SK-N-SH treated with all-trans-retinoic acid at 6 μM for 48 hours (cell line): ENCODE results near the gene ELOVL6.

Source experiments
- ATAC-seq: fragments of 200-7000 bp; cut with Tn5 transposase; 3 replicates; pipeline ENCODE4 v1.9.1; 2020; ENCODE audit warnings: mild to moderate bottlenecking, moderate library complexity
- ARNTL ChIP-seq: fragments of 450-650 bp; formaldehyde crosslinking; IDR thresholded peaks from 2 replicates; pipeline ENCODE4 v1.5.0; 2020; ENCODE audit warnings: low read depth, mild to moderate bottlenecking, moderate library complexity, borderline replicate concordance
- BACH2 ChIP-seq: fragments of 250-450 bp; sonication (Bioruptor Pico); IDR thresholded peaks from 2 replicates; pipeline ENCODE4 v1.9.0; 2021; ENCODE audit warnings: mild to moderate bottlenecking, borderline replicate concordance
- ESRRG ChIP-seq: fragments of 250-450 bp; sonication (Bioruptor Pico); IDR thresholded peaks from 2 replicates; pipeline ENCODE4 v1.6.1; 2021; ENCODE audit warnings: mild to moderate bottlenecking
- ISL1 ChIP-seq: fragments of 250-450 bp; sonication (Bioruptor Pico); IDR thresholded peaks from 2 replicates; pipeline ENCODE4 v2.1.2; 2022; ENCODE audit warnings: mild to moderate bottlenecking, moderate library complexity
- OSR1 ChIP-seq: fragments of 250-450 bp; sonication (Bioruptor Pico); IDR thresholded peaks from 2 replicates; pipeline ENCODE4 v1.8.0; 2022; ENCODE audit warnings: moderate library complexity, mild to moderate bottlenecking, inconsistent platforms
- PPARA ChIP-seq: fragments of 250-450 bp; sonication (Bioruptor Pico); IDR thresholded peaks from 2 replicates; pipeline ENCODE4 v1.5.0; 2020; ENCODE audit warnings: mild to moderate bottlenecking, borderline replicate concordance
- RARB ChIP-seq: fragments of 250-450 bp; sonication (Bioruptor Pico); IDR thresholded peaks from 2 replicates; pipeline ENCODE4 v1.8.0; 2021; ENCODE audit warnings: mild to moderate bottlenecking, moderate library complexity
- SNAI2 ChIP-seq: fragments of 250-450 bp; sonication (Bioruptor Pico); IDR thresholded peaks from 2 replicates; pipeline ENCODE4 v1.5.0; 2020; ENCODE audit warnings: mild to moderate bottlenecking, moderate library complexity
- TCF4 ChIP-seq: fragments of 250-450 bp; sonication (Bioruptor Pico); IDR thresholded peaks from 2 replicates; pipeline ENCODE4 v1.8.0; 2021; ENCODE audit warnings: mild to moderate bottlenecking, moderate library complexity, borderline replicate concordance
- TOX ChIP-seq: fragments of 250-450 bp; sonication (Bioruptor Pico); IDR thresholded peaks from 2 replicates; pipeline ENCODE4 v1.8.0; 2021; ENCODE audit warnings: mild to moderate bottlenecking, moderate library complexity, borderline replicate concordance
- ZC3H10 ChIP-seq: fragments of 250-450 bp; sonication (Bioruptor Pico); IDR thresholded peaks from 2 replicates; pipeline ENCODE4 v1.5.1; 2021; ENCODE audit warnings: mild to moderate bottlenecking, moderate library complexity
- ZFP3 ChIP-seq: fragments of 250-450 bp; sonication (Bioruptor Pico); IDR thresholded peaks from 2 replicates; pipeline ENCODE4 v1.5.0; 2020; ENCODE audit warnings: mild to moderate bottlenecking, moderate library complexity
- ZFP30 ChIP-seq: fragments of 450-650 bp; formaldehyde crosslinking; IDR thresholded peaks from 2 replicates; pipeline ENCODE4 v1.5.0; 2022; ENCODE audit warnings: mild to moderate bottlenecking, moderate library complexity
- ZNF565 ChIP-seq: fragments of 450-650 bp; formaldehyde crosslinking; conservative IDR thresholded peaks from 2 replicates; pipeline ENCODE4 v1.5.0; 2020; ENCODE audit warnings: low read depth, mild to moderate bottlenecking, moderate library complexity
- ZNF70 ChIP-seq: fragments of 450-650 bp; formaldehyde crosslinking; IDR thresholded peaks from 2 replicates; pipeline ENCODE4 v1.5.0; 2020; ENCODE audit warnings: mild to moderate bottlenecking, moderate library complexity
- ZNF8 ChIP-seq: fragments of 450-650 bp; formaldehyde crosslinking; IDR thresholded peaks from 2 replicates; pipeline ENCODE4 v1.5.0; 2020; ENCODE audit warnings: mild to moderate bottlenecking, moderate library complexity
- TF ChIP-seq, protein P1 (sequence below): fragments of 250-450 bp; sonication (Bioruptor Pico); IDR thresholded peaks from 2 replicates; pipeline ENCODE4 v1.8.0; 2020; ENCODE audit warnings: mild to moderate bottlenecking, moderate library complexity, borderline replicate concordance
- TF ChIP-seq, protein P2 (sequence below): fragments of 250-450 bp; sonication (Bioruptor Pico); IDR thresholded peaks from 2 replicates; pipeline ENCODE4 v1.8.0; 2021; ENCODE audit warnings: low read depth, mild to moderate bottlenecking, moderate library complexity, borderline replicate concordance
- TF ChIP-seq, protein P3 (sequence below): fragments of 250-450 bp; sonication (Bioruptor Pico); IDR thresholded peaks from 2 replicates; pipeline ENCODE4 v1.5.1; 2020; ENCODE audit warnings: low read depth, mild to moderate bottlenecking, moderate library complexity
- TF ChIP-seq, protein P4 (sequence below): fragments of 250-450 bp; sonication (Bioruptor Pico); IDR thresholded peaks from 2 replicates; pipeline ENCODE4 v1.5.1; 2021; ENCODE audit warnings: mild to moderate bottlenecking, moderate library complexity
- TF ChIP-seq, protein P5 (sequence below): fragments of 250-450 bp; sonication (Bioruptor Pico); IDR thresholded peaks from 2 replicates; pipeline ENCODE4 v1.5.0; 2020; ENCODE audit warnings: mild to moderate bottlenecking, moderate library complexity

The ELOVL6 gene

DNA sequence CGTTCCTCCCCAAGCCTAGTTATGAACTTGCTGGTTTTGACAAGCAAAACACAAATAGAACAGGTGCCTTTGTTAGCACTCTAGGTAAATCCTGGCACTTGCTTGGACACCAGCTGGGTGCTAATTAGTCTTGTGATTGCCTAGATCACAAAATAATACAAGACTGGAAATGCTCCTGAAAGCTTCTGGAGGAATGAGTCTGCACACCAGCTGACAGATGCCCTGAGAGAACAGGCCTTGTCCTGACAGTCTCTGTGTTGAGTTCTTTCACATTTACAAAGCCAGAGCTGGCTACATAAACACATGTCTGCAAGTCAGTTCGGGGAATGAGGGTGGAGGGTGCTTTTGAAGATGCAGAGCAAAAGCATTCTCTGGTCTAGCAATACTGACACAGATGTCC, 93.8 kb downstream of the ELOVL6 start:
- ATAC-seq: no peak
- TF ChIP-seq TOX: no peak
- TF ChIP-seq SNAI2 (CRISPR knock-in tag): no peak
- TF ChIP-seq ZNF70 (CRISPR knock-in tag): no peak
- no peak for TF ChIP-seq ZNF8
- no peak for TF ChIP-seq BACH2 (CRISPR knock-in tag)
- TF ChIP-seq PPARA (CRISPR knock-in tag): no peak
- TF ChIP-seq ZFP30 (CRISPR knock-in tag): no peak
- TF ChIP-seq RARB (CRISPR knock-in tag): no peak
- TF ChIP-seq OSR1 (CRISPR knock-in tag): no peak
- no peak for TF ChIP-seq ZC3H10 (CRISPR knock-in tag)
- TF ChIP-seq, protein P1, sequence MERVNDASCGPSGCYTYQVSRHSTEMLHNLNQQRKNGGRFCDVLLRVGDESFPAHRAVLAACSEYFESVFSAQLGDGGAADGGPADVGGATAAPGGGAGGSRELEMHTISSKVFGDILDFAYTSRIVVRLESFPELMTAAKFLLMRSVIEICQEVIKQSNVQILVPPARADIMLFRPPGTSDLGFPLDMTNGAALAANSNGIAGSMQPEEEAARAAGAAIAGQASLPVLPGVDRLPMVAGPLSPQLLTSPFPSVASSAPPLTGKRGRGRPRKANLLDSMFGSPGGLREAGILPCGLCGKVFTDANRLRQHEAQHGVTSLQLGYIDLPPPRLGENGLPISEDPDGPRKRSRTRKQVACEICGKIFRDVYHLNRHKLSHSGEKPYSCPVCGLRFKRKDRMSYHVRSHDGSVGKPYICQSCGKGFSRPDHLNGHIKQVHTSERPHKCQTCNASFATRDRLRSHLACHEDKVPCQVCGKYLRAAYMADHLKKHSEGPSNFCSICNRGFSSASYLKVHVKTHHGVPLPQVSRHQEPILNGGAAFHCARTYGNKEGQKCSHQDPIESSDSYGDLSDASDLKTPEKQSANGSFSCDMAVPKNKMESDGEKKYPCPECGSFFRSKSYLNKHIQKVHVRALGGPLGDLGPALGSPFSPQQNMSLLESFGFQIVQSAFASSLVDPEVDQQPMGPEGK: no peak

DNA sequence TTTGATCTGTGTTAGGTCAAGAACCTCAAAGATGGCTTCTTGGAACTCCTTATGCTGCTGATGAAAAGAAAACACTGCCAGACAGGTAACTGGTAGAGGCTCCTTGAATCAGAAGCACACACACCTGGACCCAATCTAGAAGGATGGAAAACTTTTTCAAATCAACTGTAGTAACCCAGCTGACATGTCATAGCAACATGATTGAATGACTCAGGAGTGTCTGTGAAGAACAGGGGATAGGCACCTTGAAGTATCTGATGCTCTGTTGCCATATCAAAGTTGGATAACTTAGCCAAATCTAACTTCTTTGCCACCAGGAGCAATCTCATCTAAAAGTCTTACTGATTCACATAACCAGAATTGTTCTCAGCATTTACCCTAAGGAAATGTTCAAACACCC, 98.8 kb downstream of the ELOVL6 start:
- ATAC-seq: no peak

More for the DNA sequence above, 98.8 kb downstream of the ELOVL6 start:
- TF ChIP-seq, protein P1: no peak
- TF ChIP-seq ISL1 (CRISPR knock-in tag) (no peak), TCF4 (CRISPR knock-in tag) (no peak), OSR1 (CRISPR knock-in tag) (no peak), ARNTL (CRISPR knock-in tag) (no peak), ZFP3 (CRISPR knock-in tag) (no peak), RARB (CRISPR knock-in tag) (no peak), ZNF565 (no peak), TOX (no peak), BACH2 (CRISPR knock-in tag) (no peak), ZC3H10 (CRISPR knock-in tag) (no peak), ZFP30 (CRISPR knock-in tag) (no peak), ZNF8 (no peak), PPARA (CRISPR knock-in tag) (no peak), ZNF70 (CRISPR knock-in tag) (no peak), ESRRG (CRISPR knock-in tag) (no peak)
- TF ChIP-seq, protein P2, sequence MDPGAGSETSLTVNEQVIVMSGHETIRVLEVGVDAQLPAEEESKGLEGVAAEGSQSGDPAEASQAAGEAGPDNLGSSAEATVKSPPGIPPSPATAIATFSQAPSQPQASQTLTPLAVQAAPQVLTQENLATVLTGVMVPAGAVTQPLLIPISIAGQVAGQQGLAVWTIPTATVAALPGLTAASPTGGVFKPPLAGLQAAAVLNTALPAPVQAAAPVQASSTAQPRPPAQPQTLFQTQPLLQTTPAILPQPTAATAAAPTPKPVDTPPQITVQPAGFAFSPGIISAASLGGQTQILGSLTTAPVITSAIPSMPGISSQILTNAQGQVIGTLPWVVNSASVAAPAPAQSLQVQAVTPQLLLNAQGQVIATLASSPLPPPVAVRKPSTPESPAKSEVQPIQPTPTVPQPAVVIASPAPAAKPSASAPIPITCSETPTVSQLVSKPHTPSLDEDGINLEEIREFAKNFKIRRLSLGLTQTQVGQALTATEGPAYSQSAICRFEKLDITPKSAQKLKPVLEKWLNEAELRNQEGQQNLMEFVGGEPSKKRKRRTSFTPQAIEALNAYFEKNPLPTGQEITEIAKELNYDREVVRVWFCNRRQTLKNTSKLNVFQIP (CRISPR knock-in tag): no peak
- TF ChIP-seq, protein P3, sequence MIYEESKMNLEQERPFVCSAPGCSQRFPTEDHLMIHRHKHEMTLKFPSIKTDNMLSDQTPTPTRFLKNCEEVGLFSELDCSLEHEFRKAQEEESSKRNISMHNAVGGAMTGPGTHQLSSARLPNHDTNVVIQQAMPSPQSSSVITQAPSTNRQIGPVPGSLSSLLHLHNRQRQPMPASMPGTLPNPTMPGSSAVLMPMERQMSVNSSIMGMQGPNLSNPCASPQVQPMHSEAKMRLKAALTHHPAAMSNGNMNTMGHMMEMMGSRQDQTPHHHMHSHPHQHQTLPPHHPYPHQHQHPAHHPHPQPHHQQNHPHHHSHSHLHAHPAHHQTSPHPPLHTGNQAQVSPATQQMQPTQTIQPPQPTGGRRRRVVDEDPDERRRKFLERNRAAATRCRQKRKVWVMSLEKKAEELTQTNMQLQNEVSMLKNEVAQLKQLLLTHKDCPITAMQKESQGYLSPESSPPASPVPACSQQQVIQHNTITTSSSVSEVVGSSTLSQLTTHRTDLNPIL (CRISPR knock-in tag): no peak
- TF ChIP-seq, protein P4, sequence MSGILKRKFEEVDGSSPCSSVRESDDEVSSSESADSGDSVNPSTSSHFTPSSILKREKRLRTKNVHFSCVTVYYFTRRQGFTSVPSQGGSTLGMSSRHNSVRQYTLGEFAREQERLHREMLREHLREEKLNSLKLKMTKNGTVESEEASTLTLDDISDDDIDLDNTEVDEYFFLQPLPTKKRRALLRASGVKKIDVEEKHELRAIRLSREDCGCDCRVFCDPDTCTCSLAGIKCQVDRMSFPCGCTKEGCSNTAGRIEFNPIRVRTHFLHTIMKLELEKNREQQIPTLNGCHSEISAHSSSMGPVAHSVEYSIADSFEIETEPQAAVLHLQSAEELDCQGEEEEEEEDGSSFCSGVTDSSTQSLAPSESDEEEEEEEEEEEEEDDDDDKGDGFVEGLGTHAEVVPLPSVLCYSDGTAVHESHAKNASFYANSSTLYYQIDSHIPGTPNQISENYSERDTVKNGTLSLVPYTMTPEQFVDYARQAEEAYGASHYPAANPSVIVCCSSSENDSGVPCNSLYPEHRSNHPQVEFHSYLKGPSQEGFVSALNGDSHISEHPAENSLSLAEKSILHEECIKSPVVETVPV (CRISPR knock-in tag): no peak
- TF ChIP-seq, protein P5, sequence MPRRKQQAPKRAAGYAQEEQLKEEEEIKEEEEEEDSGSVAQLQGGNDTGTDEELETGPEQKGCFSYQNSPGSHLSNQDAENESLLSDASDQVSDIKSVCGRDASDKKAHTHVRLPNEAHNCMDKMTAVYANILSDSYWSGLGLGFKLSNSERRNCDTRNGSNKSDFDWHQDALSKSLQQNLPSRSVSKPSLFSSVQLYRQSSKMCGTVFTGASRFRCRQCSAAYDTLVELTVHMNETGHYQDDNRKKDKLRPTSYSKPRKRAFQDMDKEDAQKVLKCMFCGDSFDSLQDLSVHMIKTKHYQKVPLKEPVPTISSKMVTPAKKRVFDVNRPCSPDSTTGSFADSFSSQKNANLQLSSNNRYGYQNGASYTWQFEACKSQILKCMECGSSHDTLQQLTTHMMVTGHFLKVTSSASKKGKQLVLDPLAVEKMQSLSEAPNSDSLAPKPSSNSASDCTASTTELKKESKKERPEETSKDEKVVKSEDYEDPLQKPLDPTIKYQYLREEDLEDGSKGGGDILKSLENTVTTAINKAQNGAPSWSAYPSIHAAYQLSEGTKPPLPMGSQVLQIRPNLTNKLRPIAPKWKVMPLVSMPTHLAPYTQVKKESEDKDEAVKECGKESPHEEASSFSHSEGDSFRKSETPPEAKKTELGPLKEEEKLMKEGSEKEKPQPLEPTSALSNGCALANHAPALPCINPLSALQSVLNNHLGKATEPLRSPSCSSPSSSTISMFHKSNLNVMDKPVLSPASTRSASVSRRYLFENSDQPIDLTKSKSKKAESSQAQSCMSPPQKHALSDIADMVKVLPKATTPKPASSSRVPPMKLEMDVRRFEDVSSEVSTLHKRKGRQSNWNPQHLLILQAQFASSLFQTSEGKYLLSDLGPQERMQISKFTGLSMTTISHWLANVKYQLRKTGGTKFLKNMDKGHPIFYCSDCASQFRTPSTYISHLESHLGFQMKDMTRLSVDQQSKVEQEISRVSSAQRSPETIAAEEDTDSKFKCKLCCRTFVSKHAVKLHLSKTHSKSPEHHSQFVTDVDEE (CRISPR knock-in tag): no peak
